ENCODE measurements around the gene BCO1.

The BCO1 gene

GRCh38 chr16:81237282-81237681 is 1.2 kb upstream of the BCO1 start:
- DNase-seq (ENCODE audit: low read depth) = no peak

- DNase-seq (ENCODE audit: low read depth) = no peak
Measured at GRCh38 chr16:81237942-81238295, 570 bp upstream of the BCO1 start.

DNA sequence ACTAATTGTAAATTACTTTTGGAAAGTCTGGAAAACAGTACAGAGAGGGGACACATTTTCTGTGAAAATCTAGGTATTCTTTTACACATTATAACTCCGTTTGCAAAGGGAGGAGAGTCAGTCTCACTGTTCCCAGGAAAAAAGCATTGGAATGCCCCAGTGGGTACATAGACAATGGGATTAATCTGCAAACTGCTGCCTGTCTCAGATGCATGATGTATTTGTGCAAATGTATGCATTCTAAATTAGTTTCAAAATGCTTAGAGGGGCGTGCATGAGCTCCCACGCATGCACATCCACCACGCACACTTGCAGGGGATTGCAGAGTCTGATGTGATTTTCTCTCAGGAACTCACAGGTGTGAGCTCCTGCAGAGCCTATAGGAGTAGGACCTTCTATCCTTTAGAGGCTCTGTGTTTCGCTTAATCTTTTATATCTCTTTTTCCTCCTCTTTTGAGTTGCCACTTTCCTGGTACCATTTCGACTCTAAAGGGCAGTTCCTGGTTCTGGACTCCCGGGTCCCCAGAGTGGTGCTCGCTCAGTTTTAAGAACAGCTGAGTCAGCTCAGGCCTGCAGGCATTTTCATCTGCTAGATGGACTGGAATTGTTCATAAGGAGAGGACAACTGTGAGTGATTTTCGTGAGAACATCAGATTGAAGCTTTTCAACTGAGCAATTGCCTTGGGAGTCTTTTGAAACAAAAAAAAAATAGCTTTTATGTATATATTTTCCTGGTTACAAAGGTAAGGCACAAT is 1.1 kb downstream of the BCO1 start:
- DNase-seq (ENCODE audit: low read depth) = no peak

DNA sequence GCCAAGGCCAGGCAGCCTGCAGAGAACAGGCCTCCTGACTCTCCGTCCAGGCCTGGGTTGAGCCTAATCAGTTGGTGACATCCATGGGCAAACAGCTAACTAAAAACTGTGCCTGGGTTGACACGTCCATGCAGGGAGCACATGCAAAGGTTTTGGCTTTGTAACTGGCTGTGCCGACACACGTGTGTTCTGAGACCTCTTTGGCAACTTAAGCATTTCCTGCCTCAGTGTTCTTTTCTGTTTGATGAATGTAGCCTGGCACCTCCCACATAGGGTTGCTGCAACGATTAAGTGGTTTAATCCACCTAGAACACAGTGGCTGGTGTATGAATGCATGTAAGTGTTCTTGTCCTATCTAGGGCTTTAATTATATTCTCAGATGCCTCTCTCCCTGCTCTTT is 3.2 kb downstream of the BCO1 start:
- DNase-seq (ENCODE audit: low read depth) = no peak

DNA sequence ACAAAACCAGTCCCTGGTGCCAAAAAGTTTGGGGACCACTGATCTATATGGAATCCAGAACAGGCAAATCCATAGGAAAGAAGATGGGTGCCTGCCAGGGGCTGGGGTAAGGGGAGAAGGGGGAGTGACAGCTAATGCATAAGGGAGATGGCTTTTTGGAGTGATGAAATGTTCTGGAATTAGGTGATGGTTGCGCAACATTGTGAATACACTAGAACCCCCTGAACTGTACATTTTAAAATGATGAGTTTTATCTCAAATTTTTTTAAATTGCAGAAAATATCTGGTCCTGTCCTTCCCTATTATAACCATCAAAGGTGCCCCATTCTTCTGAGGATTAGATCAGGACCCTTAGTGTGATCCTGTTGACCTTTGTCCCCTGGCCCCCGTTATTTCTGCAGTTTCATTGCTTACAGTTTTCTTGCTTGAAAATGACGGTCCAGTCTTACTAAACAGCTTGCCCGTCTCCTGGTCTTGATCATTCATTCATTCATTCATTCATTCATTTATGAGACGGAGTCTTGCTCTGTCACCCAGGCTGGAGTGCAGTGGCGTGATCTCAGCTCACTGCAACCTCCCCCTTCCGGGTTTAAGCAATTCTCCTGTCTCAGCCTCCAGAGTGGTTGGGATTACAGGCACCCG is 4.6 kb downstream of the BCO1 start:
- no peak for DNase-seq (ENCODE audit: low read depth)

DNA sequence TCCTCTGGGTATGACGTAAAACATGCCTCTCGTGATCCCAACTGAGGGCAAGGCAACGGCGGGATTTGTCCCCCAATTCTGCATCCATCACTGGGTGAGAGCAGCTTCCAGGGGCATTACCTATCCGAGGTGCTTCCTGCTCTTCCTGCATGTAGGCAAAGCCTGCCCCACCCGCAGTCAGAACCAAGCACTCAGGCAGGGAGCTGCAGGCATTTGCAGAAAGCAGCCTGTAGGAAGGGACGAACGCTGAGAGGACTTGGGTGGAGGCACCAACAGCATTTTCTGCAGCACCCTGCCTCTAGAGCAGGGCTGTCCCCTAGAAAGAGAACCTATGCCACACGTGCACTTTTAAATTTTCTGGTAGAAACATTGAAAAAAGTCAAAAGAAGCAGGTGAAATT is 5.5 kb downstream of the BCO1 start:
- no peak for DNase-seq (ENCODE audit: low read depth)

DNA sequence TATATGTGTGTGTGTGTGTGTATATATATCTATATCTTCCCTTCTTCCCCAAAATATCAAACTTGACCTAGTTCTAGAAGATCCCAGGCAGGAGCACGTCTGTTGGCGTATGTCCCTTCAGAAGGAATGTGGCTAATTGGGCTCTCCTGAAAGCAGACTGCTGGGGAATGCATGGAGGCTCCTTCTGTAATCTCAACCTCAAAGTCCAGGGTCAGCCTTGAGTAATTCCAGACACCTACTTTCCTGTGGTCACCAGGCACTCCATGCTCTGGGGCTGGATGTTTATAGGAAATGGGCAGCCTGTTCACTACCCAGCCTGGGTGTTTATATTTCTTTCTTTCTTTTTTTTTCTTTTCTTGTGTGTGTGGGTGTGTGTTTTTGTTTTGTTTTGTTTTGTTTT is 13.4 kb downstream of the BCO1 start:
- no peak for DNase-seq (ENCODE audit: low read depth)

GRCh38 chr16:81253141-81253540 is 14.7 kb downstream of the BCO1 start:
- no peak for DNase-seq (ENCODE audit: low read depth)

- no peak for DNase-seq (ENCODE audit: low read depth)
Measured at GRCh38 chr16:81254922-81255526, 16.5 kb downstream of the BCO1 start.

DNA sequence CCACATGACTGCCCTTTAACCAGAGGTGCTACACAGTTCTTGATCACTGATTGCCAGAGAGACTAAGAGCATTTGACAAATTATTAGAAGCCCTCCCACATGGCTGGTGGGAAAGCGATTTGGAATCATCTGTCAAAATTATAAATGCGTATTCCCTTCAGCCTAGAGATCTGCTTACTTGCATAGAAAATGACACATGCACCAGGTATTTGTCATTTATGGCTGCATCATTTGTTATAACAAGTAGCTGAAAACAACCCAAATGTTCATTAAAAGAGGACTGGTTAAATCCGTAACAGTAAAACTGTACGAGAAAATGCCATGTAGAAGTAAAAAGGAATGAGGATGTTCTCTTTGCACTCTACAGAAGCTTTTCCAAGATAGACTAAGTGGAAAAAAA is 21.4 kb downstream of the BCO1 start:
- no peak for DNase-seq (ENCODE audit: low read depth)

- peak; percentile 10 for DNase-seq (ENCODE audit: low read depth)
Measured at GRCh38 chr16:81261049-81261648, 22.7 kb downstream of the BCO1 start.

DNA sequence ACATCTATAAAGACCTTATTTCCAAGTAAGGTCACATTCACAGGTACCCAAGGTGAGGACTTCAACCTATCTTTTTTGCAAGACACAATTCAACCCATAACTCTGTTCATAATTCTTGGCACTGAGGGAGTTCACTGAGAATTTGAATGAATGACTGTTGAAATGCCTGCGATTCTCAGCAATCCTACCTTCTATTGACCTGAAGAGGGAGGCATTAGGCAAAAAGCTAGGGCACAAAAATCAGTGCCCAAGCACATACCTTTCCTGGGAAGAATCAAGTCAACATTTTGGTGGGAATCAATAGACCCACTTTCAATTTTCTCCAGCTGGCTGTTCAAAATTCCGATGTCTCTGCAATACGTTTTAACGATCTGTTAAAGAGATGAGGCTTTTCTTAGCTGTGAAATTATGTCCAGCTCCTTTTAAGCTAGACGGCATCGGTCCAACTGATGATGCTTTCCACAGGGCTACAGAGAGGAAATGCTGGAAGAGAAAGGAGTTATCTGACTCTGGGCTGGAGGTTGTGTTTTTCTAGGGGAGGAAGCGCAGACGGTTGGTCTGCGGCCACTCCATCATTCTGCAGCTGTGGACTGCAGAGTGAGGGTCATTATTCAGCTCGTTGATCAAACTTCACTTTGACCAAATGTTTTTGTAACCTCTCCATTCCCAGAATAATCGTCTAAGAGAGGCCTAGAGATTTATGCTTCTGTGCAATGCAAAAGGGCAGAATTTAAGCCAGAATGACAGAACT is 25.2 kb downstream of the BCO1 start:
- no peak for DNase-seq (ENCODE audit: low read depth)

DNA sequence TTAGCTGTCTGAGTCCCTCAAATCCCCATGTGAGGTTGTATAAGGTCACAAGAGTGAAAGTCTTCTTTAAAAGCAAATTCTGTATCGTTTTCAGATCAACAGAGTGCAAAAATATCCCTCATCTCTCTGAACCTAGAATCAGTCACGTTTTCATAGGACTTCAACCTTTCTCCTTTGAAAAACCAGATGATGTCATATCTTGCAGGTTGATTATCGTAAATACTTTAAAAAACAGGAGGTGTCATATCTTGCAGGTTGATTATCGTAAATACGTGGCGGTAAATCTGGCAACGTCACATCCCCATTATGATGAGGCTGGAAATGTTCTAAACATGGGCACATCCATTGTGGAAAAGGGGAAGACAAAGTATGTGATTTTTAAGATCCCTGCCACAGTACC is 25.9 kb downstream of the BCO1 start:
- no peak for DNase-seq (ENCODE audit: low read depth)

- no peak for DNase-seq (ENCODE audit: low read depth)
Measured at GRCh38 chr16:81265052-81265451, 26.6 kb downstream of the BCO1 start.

- DNase-seq (ENCODE audit: low read depth) = no peak
Measured at GRCh38 chr16:81265658-81266451, 27.4 kb downstream of the BCO1 start.

DNA sequence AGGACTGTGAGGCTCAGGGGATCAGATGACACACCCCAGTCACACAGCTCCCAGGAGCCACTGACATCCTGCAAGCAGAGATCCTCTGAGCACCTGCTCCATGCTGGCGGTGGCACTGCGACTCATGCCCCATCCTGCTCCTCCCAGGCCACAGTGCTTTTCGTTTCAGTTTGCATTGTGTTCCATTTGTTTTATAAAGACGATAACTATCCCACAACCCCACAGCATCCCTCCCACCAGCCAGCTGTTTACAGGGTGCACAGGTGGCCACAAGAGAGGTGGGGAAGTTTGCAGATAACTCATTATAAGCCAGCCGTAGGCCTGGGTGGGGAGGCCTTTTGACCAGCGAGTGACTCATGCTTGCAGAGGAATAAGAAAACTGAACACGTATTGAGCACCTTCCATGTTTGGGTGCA is 28.2 kb downstream of the BCO1 start:
- no peak for DNase-seq (ENCODE audit: low read depth)

GRCh38 chr16:81268509-81268908 is 30.0 kb downstream of the BCO1 start:
- no peak for DNase-seq (ENCODE audit: low read depth)

DNA sequence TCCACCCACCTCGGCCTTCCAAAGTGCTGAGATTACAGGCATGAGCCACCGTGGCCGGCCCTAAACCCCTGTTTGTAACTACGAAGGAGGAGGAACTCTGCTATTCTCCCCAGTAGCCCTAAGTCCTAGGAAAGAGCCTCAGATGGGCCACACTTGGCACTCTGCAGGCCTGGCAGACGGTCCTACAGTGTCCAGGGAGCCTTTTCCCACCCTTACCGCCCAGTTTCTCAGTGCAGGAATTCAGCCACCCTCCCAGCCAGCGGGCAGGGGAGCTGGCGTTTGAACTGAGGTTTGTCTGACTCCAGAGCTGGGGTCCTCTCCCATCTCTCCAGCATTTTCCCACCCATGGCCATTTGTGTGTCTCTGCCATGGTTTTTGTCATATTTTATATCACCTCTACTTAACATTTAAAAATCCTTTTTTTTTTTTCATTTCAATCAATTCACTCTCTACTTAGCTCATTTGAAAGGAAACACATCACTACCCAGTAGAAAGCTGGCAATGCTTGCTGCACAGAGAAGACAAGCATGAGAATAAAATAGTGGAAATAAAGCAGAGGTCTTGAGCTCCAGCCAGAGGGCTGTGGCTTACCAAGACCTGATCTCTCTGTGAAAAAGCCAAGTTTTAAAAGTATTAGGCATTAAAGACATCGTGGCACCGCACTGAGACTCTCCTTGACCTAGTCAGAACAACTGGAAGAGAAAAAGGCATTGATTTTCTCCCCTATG is 34.9 kb downstream of the BCO1 start:
- DNase-seq (ENCODE audit: low read depth) = no peak

DNA sequence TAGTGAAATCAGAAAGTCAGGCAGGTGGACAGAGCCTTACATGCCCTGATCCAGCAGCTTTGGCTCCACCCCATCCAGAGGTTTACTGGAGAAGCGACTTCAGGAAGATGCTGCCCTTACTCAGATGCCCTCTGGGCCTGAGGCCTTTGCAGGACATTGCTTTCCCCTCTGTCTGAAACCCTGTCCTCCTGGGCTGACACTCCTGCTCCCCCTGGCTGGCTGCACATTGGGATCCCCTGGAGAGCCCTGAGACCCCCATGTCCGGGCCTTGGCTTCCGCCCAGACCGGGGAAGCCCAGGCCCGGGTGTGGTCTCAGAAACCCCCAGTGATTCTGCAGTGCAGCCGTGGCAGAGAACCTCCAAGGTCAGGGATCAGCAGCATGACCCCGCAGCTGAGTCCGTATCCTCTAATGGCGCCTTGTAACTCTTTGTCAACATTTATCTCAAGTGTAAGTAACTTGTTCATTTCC is 36.6 kb downstream of the BCO1 start:
- DNase-seq (ENCODE audit: low read depth) = no peak

DNA sequence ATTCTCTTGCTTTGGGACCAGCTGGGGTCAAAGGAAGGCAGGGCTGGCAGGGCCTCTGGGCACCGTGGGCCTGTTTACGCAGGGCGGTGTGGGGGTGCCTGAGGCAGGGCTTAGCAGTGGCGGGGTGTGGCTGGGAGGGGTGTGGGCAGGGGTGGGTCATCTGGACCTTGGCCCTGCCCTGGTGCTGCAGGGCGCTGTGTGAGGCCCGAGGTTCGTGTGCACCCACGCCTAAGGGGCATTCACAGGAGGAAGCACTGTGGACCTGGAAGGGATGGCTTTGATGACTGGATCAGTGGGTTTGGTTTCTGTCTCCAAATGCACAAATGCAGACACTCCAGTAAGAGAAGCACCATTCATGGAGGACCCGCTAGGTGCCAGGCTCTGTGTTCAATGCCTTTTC is 37.3 kb downstream of the BCO1 start:
- DNase-seq (ENCODE audit: low read depth) = no peak

DNA sequence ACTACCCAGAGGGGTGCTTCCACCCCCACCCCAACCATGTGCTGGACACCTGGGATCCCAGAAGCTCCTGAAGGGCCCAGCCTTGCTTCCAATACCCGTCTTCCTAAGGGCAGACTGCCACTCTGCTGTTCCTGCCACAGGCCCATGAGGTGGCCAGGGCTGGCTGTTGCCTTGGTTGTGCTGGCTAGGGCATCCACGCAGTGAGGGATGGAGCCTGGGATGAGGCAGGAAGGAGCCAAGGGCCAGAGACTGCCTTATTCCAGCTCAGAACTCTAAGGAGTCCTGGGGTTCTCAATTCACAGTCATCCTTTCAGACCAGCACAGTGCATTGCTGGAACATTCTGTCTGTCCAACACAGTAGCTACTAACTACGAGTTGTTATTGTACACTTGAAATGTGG is 37.8 kb downstream of the BCO1 start:
- DNase-seq (ENCODE audit: low read depth) = no peak
